Measurements from ENCODE around the gene PIP5K1C.

DNA sequence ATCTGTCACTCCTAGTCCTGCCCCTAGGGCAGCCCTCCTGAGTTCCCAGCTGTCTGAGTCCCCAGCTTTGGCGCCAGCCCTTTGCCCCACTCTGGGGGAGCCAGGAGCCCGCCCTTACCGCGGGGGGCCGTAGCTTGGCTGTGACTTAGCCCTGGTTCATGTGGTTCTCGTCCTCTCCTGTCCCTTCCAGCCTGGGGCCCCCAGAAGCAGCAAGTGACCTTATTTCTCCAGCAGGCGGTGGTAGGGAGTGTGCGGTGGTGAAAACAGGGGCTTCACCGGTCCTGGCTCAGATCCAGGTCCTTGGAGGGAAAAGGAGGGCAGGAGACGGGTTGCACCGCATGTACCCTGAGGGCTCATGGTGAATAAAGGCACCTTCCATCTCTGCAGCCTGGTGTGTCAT, 107.1 kb downstream of the PIP5K1C start:
- TF ChIP-seq FOXP2 (optimal IDR thresholded peaks at IDR 0.05; ENCODE audit: control extremely low read depth, extremely low read length, insufficient read depth) (no peak), EZH2 (IDR thresholded peaks at IDR 0.05) (no peak)
